HepG2 (cell line): ENCODE measurements around the gene SEMA3C.

Source experiments
- CTCF ChIP-seq: sonication (generic); formaldehyde crosslinking; IDR thresholded peaks from 2 replicates; pipeline ENCODE4 v1.5.0; 2020; ENCODE audit warnings: mild to moderate bottlenecking, missing genetic modification reagents, moderate library complexity
- EZH2 ChIP-seq: conservative IDR thresholded peaks from 2 replicates; pipeline ENCODE4 v1.6.1; 2012; ENCODE audit warnings: mild to moderate bottlenecking, low read depth, low read length, moderate library complexity
- GPN1 ChIP-seq: sonication (generic); formaldehyde crosslinking; IDR thresholded peaks from 2 replicates; pipeline ENCODE4 v1.5.1; 2020; ENCODE audit warnings: missing genetic modification reagents, borderline replicate concordance
- HMGXB3 ChIP-seq: sonication (generic); formaldehyde crosslinking; IDR thresholded peaks from 2 replicates; pipeline ENCODE4 v1.4.0; 2020; ENCODE audit warnings: missing genetic modification reagents, borderline replicate concordance
- PBX3 ChIP-seq: sonication (generic); formaldehyde crosslinking; IDR thresholded peaks from 2 replicates; pipeline ENCODE4 v1.8.1; 2023; ENCODE audit warnings: missing genetic modification reagents, inconsistent platforms, borderline replicate concordance
- SETDB1 ChIP-seq: sonication (generic); formaldehyde crosslinking; IDR thresholded peaks from 2 replicates; pipeline ENCODE4 v1.5.1; 2020; ENCODE audit warnings: missing genetic modification reagents, mild to moderate bottlenecking, borderline replicate concordance
- SNAPC5 ChIP-seq: sonication (generic); formaldehyde crosslinking; IDR thresholded peaks from 2 replicates; pipeline ENCODE4 v1.8.1; 2023; ENCODE audit warnings: mild to moderate bottlenecking, missing genetic modification reagents, borderline replicate concordance
- TBX3 ChIP-seq: fragments of 450-650 bp; IDR thresholded peaks from 2 replicates; pipeline ENCODE4 v1.6.1; 2017; ENCODE audit warnings: antibody characterized with exemption, mild to moderate bottlenecking, inconsistent platforms, borderline replicate concordance
- ZNF282 ChIP-seq: fragments of 450-650 bp; IDR thresholded peaks from 2 replicates; pipeline ENCODE4 v1.6.1; 2018; ENCODE audit not compliant: partially characterized antibody
- ZNF792 ChIP-seq: IDR thresholded peaks from 2 replicates; pipeline ENCODE4 v1.6.1; 2016

GRCh38 chr7:80840681-80841080 lies 78.2 kb downstream of the SEMA3C start:
- TF ChIP-seq SETDB1 (no peak), ZNF792 (no peak), TBX3 (no peak), GPN1 (CRISPR knock-in tag) (no peak), CTCF (CRISPR knock-in tag) (no peak), ZNF282 (no peak), SNAPC5 (no peak), EZH2 (no peak), HMGXB3 (no peak), PBX3 (CRISPR knock-in tag) (no peak)
